ENCODE data around the gene HAUS5. TPM values are rescaled to one million over a fixed set of nuclear protein-coding genes. Genes with fewer than 3 reads are reported as not detected.
A peak's percentile ranks its signal among the peaks of the same experiment; 100 is the strongest.
"Not testable (repeated sequence)": the region's sequence is repeated elsewhere in the genome, so short reads cannot be mapped to it uniquely, and the experiment has no call there.

The HAUS5 gene
- total RNA-seq, 8 experiments from 2014 or later: 2.7 to 14.3 (median 9.4) TPM

DNA sequence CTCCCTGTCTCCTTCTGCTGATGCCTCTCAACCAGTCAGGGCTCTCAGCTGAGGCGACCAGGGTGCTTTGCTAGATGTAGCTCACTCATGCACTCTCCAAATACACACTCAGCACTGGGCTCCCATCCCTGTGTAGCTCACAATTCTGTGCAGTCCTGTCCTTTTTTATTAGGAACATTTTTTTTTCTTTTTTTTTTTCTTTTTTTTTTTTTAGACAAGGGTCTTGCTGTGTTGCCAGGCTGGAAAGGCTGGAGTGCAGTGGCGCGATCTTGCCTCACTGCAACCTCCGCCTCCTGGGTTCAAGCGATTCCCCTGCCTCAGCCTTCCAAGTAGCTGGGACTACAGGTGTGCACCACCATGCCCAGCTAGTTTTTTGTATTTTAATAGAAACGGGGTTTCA is 42.3 kb downstream of the HAUS5 start:
- H3K4me1 ChIP-seq (replicated peaks in 1 of 2); in situ Hi-C loops (cut with MboI; ENCODE audit: low pct_unique_long_range_greater_than_20kb in 2 of 9, low sequenced_read_pairs in 9 of 9, unreplicated experiment in 9 of 9); H3K27ac ChIP-seq; H3K4me3 ChIP-seq; ATAC-seq (replicated peaks in 6 of 8): not testable (repeated sequence)
- 87 to 100% (median 98%) methylated on average over 2 to 6 of the region's 6 CpGs; no CpG with 5 or more reads in 3 of the 10 experiments for WGBS, 10 experiments

DNA sequence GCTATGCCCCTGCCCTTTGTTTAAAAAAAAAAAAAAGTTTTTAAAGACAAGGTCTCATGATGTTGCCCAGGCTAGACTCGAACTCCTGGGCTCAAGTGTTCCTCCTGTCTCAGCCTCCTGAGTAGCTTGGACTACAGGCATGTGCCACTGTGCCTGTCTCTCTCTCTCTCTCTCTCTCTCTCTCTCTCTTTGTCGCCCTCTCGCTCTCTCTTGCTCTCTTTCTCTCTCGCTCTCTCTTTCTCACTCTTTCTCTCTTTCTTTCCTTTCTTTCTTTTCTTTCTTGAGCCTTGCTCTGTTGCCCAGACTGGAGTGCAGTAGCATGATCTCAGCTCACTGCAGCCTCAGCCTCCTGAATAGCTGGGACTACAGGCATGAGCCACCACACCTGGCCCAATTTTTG is 43.1 kb downstream of the HAUS5 start:
- no peaks in the 10 kb centered on the region for H3K4me1 ChIP-seq (replicated peaks in 1 of 2)
- H3K4me3 ChIP-seq: no peak overlapping the region
- in situ Hi-C loops (cut with MboI; ENCODE audit: low pct_unique_long_range_greater_than_20kb in 2 of 9, low sequenced_read_pairs in 9 of 9, unreplicated experiment in 9 of 9): no loop called here
- 88 to 100% (median 98%) methylated on average over 1 to 4 of the region's 4 CpGs for WGBS, 10 experiments
- ATAC-seq (replicated peaks in 6 of 8): no peak
- H3K27ac ChIP-seq: no peak overlapping the region

DNA sequence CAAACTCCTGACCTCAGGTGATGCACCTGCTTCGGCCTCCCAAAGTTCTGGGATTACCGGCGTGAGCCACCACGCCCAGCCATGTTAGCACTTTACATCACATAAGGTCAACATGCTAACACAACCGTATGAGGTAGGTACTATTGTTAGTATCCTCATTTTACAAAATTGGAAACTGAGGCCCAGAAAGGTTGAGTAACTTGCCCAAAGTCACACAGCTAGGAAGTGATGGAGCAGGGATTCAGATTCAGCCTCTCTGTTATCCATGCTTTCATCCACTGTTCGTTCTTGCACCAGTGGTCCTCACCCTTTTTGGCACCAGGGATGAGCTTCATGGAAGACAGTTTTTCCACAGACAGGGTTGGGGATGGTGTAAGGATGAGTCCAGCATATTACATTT is 44.2 kb downstream of the HAUS5 start:
- in situ Hi-C loops (cut with MboI; ENCODE audit: low pct_unique_long_range_greater_than_20kb in 2 of 9, low sequenced_read_pairs in 9 of 9, unreplicated experiment in 9 of 9): no loop called here
- H3K4me1 ChIP-seq (replicated peaks in 1 of 2): no peaks in the 10 kb centered on the region
- ATAC-seq (replicated peaks in 6 of 8): no peak
- no peak overlapping the region for H3K27ac ChIP-seq
- 83 to 100% (median 100%) methylated on average over 1 to 6 of the region's 6 CpGs; no CpG with 5 or more reads in 3 of the 10 experiments for WGBS, 10 experiments
- H3K4me3 ChIP-seq: no peak overlapping the region

DNA sequence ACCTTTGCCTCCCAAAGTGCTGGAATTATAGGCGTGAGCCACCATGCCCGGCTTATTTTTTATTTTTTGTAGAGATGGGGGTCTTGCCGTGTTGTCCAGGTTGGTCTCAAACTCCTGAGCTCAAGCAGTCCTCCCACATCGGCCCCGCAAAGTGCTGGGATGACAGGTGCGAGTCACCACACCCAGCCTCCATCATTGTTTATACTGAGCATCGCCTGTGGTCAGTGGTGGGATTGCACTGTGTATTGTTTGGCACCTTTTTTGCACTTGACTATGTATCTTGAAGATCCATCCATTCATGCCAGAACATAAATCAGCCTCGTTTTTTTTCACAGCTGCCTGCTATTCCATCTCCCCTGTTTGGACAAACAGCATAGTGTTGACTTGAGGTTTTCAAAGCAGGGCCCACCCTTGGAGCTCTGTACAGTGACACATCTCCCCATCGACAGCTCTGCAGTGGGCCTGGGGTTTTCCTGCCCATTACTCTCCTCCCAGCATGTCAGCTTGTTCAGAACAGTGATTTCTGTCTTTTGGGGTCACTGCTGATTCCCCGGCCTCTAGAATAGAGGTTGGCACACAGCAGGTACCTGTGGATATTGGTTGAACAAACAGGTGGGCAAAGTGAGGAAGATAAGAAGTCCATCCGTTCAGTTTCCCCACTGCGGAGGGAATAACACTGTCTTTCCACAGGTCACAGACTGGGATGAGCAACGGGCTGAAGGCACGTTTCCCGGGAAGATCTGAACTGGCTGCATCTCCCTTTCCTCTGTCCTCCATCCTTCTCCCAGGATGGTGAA is 45.6 kb downstream of the HAUS5 start:
- in situ Hi-C loops (cut with MboI; ENCODE audit: low pct_unique_long_range_greater_than_20kb in 2 of 9, low sequenced_read_pairs in 9 of 9, unreplicated experiment in 9 of 9): no loop called here
- H3K4me1 ChIP-seq (replicated peaks in 1 of 2): no peaks in the 10 kb centered on the region
- H3K4me3 ChIP-seq: no peak overlapping the region
- peak in 1 of 8 experiments; percentile 39 for ATAC-seq (replicated peaks in 6 of 8)
- 81 to 100% (median 90%) methylated on average over 2 to 11 of the region's 15 CpGs; no CpG with 5 or more reads in 2 of the 10 experiments for WGBS, 10 experiments
- H3K27ac ChIP-seq: no peak overlapping the region

DNA sequence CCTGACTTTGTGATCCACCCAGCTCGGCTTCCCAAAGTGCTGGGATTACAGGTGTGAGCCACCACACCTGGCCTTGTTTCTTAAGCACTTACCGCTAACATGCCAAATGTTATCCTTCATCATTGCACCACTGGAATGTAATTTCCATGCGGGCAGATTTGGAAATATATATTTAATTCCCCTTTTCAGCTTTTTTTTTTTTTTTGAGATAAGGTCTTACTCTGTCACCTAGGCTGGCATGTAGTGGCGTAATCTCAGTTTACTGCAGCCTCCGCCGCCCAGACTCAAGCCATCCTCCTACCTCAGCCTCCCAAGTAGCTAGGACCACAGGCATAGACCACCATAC is 49.4 kb downstream of the HAUS5 start:
- Histone ChIP-seq H3K27ac (no peak overlapping the region), H3K4me1 (replicated peaks in 1 of 2) (no peaks in the 10 kb centered on the region), H3K4me3 (no peak overlapping the region)
- in situ Hi-C loops (cut with MboI; ENCODE audit: low pct_unique_long_range_greater_than_20kb in 2 of 9, low sequenced_read_pairs in 9 of 9, unreplicated experiment in 9 of 9): no loop called here
- 86 to 100% (median 97%) methylated on average over 2 to 5 of the region's 6 CpGs; no CpG with 5 or more reads in 3 of the 10 experiments for WGBS, 10 experiments
- no peak for ATAC-seq (replicated peaks in 6 of 8)

DNA sequence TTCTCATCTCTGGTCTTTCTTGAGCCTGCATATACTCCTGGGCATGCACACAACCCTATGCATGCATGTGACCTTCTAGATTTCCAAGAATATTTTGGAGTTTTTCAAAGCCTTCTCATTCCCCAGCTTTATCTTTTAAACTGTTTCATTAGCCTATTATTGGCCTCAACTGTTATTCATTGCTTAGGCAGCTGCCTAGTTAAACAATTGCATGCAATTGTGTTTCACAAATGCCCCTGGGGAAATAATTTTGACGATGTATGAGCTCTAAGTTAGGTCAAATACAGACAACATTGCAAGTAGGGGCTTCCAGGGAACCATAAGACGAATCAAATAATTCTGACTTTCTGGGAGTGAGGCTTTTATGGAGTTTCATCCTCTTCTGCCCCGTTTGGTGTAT is 51.4 kb downstream of the HAUS5 start:
- Histone ChIP-seq H3K4me3 (no peak overlapping the region), H3K27ac (no peak overlapping the region), H3K4me1 (replicated peaks in 1 of 2) (no peaks in the 10 kb centered on the region)
- in situ Hi-C loops (cut with MboI; ENCODE audit: low pct_unique_long_range_greater_than_20kb in 2 of 9, low sequenced_read_pairs in 9 of 9, unreplicated experiment in 9 of 9): no loop called here
- no peak for ATAC-seq (replicated peaks in 6 of 8)
- 30 to 93% (median 56%) methylated on average over 1 to 3 of the region's 3 CpGs; no CpG with 5 or more reads in 2 of the 10 experiments for WGBS, 10 experiments

- Histone ChIP-seq H3K27ac (no peak overlapping the region), H3K4me3 (no peak overlapping the region), H3K4me1 (replicated peaks in 1 of 2) (no peaks in the 10 kb centered on the region)
- WGBS, 10 experiments: 60 to 92% (median 86%) methylated on average over 1 to 10 of the region's 24 CpGs; no CpG with 5 or more reads in 4 of the 10 experiments
- ATAC-seq (replicated peaks in 6 of 8): no peak
- in situ Hi-C loops (cut with MboI; ENCODE audit: low pct_unique_long_range_greater_than_20kb in 2 of 9, low sequenced_read_pairs in 9 of 9, unreplicated experiment in 9 of 9): no loop called here
Observed at GRCh38 chr19:35665157-35665556, 52.6 kb downstream of the HAUS5 start.

DNA sequence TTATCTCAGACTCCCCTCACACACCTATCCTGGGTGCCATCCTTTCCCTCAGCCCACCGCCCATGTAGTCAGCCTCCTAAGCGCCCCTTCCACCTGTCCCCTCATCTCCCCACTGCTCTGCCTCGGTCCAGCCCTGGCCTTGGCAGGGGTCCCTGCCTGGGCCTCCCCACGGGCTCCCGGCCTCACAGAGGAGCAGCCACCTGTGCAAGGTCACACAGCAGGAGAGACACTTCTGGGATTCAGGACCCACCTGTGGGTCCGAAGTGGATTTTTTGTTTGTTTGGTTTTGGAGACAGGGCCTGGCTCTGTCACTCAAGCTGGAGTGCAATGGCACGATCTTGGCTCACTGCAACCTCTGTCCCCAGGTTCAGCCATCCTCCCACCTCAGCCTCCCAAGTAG is 53.1 kb downstream of the HAUS5 start:
- no peak overlapping the region for H3K4me3 ChIP-seq
- ATAC-seq (replicated peaks in 6 of 8): no peak
- no peaks in the 10 kb centered on the region for H3K4me1 ChIP-seq (replicated peaks in 1 of 2)
- H3K27ac ChIP-seq: no peak overlapping the region
- in situ Hi-C loops (cut with MboI; ENCODE audit: low pct_unique_long_range_greater_than_20kb in 2 of 9, low sequenced_read_pairs in 9 of 9, unreplicated experiment in 9 of 9): no loop called here
- 67 to 87% (median 73%) methylated on average over 1 to 4 of the region's 7 CpGs; no CpG with 5 or more reads in 6 of the 10 experiments for WGBS, 10 experiments

DNA sequence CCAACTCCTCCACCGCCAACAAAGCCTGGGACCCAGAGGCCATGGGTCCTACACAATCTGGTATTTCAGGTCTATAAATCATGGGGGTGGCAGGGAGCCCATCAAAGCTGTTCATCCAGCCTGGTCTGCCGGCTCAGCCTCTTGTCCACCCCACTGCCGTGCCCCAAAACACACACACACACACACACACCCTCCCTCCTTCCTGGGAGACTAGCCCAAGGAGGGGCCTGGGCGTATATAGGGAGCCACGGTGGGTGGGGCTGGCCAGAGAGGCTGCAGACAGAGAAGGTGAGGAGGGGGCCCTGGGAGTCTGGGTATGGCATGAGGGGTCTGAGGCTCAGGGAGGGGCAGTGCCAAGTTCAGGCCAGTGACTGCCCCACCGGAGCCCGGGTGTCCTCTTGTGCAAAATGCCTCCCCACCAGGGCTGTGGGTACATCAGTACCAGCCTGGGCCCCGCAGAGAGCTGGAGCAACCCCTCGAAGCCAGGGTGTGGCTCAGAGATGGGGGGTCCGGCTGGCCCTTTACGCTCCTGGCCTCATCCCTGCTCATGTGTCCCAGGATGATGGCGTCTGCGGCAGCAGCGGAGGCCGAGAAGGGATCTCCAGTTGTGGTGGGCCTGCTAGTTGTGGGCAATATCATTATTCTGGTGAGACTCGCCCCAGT is 53.8 kb downstream of the HAUS5 start, which contains the start of gene UPK1A:
TSS of gene UPK1A (plus strand) at position 267 of the 663 bp plus-strand sequence. CDS start at position 563, 296 bp downstream.
- ATAC-seq (replicated peaks in 6 of 8): peak in 1 of 8 experiments; percentile 17
- Histone ChIP-seq H3K27ac (no peak within 1 kb of the TSS), H3K4me3 (no peak within 1 kb of the TSS), H3K4me1 (replicated peaks in 1 of 2) (no peaks in the 10 kb centered on the region)
- in situ Hi-C loops (cut with MboI; ENCODE audit: low pct_unique_long_range_greater_than_20kb in 2 of 9, low sequenced_read_pairs in 9 of 9, unreplicated experiment in 9 of 9): no loop called here
- WGBS, 10 experiments: 0 to 92% (median 68%) methylated on average over 1 to 3 of the region's 16 CpGs; no CpG with 5 or more reads in 4 of the 10 experiments

DNA sequence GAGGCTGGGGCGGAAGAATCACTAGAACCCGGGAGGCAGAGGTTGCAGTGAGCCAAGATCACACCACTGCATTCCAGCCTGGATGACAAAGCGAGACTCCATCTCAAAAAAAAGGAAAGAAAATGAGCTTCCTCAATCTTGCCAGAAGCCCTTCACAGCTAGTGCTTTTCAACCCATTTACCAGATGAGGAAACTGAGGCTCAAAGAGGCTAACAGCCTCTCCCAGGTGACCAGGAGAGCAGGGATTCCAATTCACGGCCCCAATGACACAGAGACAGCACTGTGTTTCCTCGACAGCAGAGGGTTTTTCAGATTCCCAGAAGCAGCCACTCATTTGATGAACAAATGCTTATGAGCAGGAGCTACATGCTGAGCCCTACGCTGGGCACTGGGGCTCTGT is 57.0 kb downstream of the HAUS5 start:
- 40 to 74% (median 60%) methylated on average over 1 to 6 of the region's 6 CpGs; no CpG with 5 or more reads in 3 of the 10 experiments for WGBS, 10 experiments
- Histone ChIP-seq H3K4me1 (replicated peaks in 1 of 2) (no peaks in the 10 kb centered on the region), H3K27ac (no peak overlapping the region), H3K4me3 (no peak overlapping the region)
- in situ Hi-C loops (cut with MboI; ENCODE audit: low pct_unique_long_range_greater_than_20kb in 2 of 9, low sequenced_read_pairs in 9 of 9, unreplicated experiment in 9 of 9): no loop called here
- ATAC-seq (replicated peaks in 6 of 8): no peak

- in situ Hi-C loops (cut with MboI; ENCODE audit: low pct_unique_long_range_greater_than_20kb in 2 of 9, low sequenced_read_pairs in 9 of 9, unreplicated experiment in 9 of 9): no loop called here
- no peaks in the 10 kb centered on the region for H3K4me1 ChIP-seq (replicated peaks in 1 of 2)
- 17 to 67% (median 50%) methylated on average over 1 to 2 of the region's 4 CpGs; no CpG with 5 or more reads in 5 of the 10 experiments for WGBS, 10 experiments
- no peak overlapping the region for H3K4me3 ChIP-seq
- no peak for ATAC-seq (replicated peaks in 6 of 8)
- no peak overlapping the region for H3K27ac ChIP-seq
Observed at GRCh38 chr19:35669974-35670373, 57.4 kb downstream of the HAUS5 start.

- in situ Hi-C loops (cut with MboI; ENCODE audit: low pct_unique_long_range_greater_than_20kb in 2 of 9, low sequenced_read_pairs in 9 of 9, unreplicated experiment in 9 of 9): no loop called here
- no peak overlapping the region for H3K27ac ChIP-seq
- 80% methylated on average over 1 of the region's 1 CpG; no CpG with 5 or more reads in 8 of the 10 experiments for WGBS, 10 experiments
- H3K4me1 ChIP-seq (replicated peaks in 1 of 2): no peaks in the 10 kb centered on the region
- H3K4me3 ChIP-seq: no peak overlapping the region
- no peak for ATAC-seq (replicated peaks in 6 of 8)
Observed at GRCh38 chr19:35670686-35671085, 58.2 kb downstream of the HAUS5 start.

GRCh38 chr19:35671818-35672217 is 59.3 kb downstream of the HAUS5 start:
- no peak overlapping the region for H3K27ac ChIP-seq
- no peak for ATAC-seq (replicated peaks in 6 of 8)

More at GRCh38 chr19:35671818-35672217, 59.3 kb downstream of the HAUS5 start:
- H3K4me3 ChIP-seq: no peak overlapping the region
- no peaks in the 10 kb centered on the region for H3K4me1 ChIP-seq (replicated peaks in 1 of 2)
- WGBS, 10 experiments: 13 to 57% (median 44%) methylated on average over 1 to 3 of the region's 3 CpGs; no CpG with 5 or more reads in 3 of the 10 experiments
- in situ Hi-C loops (cut with MboI; ENCODE audit: low pct_unique_long_range_greater_than_20kb in 2 of 9, low sequenced_read_pairs in 9 of 9, unreplicated experiment in 9 of 9): no loop called here

Data from motor neuron (in vitro differentiated cells).